Suprapubic skin (tissue), 4 donors: Measurements from ENCODE around the gene LAMA3. TPM values are rescaled to one million over a fixed set of nuclear protein-coding genes. Genes with fewer than 3 reads are reported as not detected.

ENCODE experiments used
- DNase-seq, 2 donors: peaks; one replicate each; pipeline ENCODE4 v3.0.0-alpha.2; 2019; ENCODE audit warnings: low spot score in 2 of 2
- H3K27ac ChIP-seq: fragments of 200-600 bp; sonication (generic); one replicate; pipeline ENCODE4 v1.5.1; 2019
- H3K27me3 ChIP-seq: fragments of 200-600 bp; sonication (generic); one replicate; pipeline ENCODE4 v1.5.1; 2019
- H3K36me3 ChIP-seq: fragments of 200-600 bp; sonication (generic); one replicate; pipeline ENCODE4 v1.5.1; 2019
- H3K4me1 ChIP-seq: fragments of 200-600 bp; sonication (generic); one replicate; pipeline ENCODE4 v1.5.1; 2019
- H3K4me3 ChIP-seq: fragments of 200-600 bp; sonication (generic); one replicate; pipeline ENCODE4 v1.5.1; 2019; ENCODE audit warnings: mild to moderate bottlenecking
- H3K9me3 ChIP-seq: fragments of 200-600 bp; sonication (generic); one replicate; pipeline ENCODE4 v1.5.1; 2019
- CTCF ChIP-seq, 2 donors: fragments of 200-600 bp in 1 of 2; fragments of 450-650 bp in 1 of 2; sonication (generic) in 1 of 2; IDR thresholded peaks; one replicate each; pipeline ENCODE4 v1.5.1; 2016 to 2019; ENCODE audit warnings: antibody characterized with exemption in 2 of 2, mild to moderate bottlenecking in 1 of 2, moderate library complexity in 1 of 2
- EP300 ChIP-seq: sonication (generic); formaldehyde crosslinking; IDR thresholded peaks from one replicate; pipeline ENCODE4 v1.6.1; 2017; ENCODE audit warnings: antibody characterized with exemption
- POLR2A ChIP-seq, 2 donors: fragments of 450-650 bp; IDR thresholded peaks; one replicate each; pipeline ENCODE4 v1.6.1; 2017; ENCODE audit warnings: antibody characterized with exemption in 2 of 2, mild to moderate bottlenecking in 2 of 2, moderate library complexity in 2 of 2
- POLR2AphosphoS5 ChIP-seq, 3 donors: sonication (generic); formaldehyde crosslinking; IDR thresholded peaks; one replicate each; pipeline ENCODE4 v1.6.1; 2017; ENCODE audit warnings: antibody characterized with exemption in 3 of 3
- WGBS: methylation state at CpG from one replicate; pipeline ENCODE4 v1.1.5; 2018; 5-methylcytosine and 5-hydroxymethylcytosine counted together
- total RNA-seq, 4 donors: library from RNA; depleted of rRNA; stranded (reverse); fragments of >200 nt; gene quantifications; one replicate each; pipeline ENCODE4 v1.1.0, GENCODE V29; 2016

Gene LAMA3
- total RNA-seq, 4 donors from 2014 or later: 233 to 370 (median 253) TPM

GRCh38 chr18:23689616-23690504 is 607 bp downstream of the LAMA3 start:
- no peaks in the 10 kb centered on the region for H3K9me3 ChIP-seq
- H3K4me1 ChIP-seq: peaks cover 24% of the 10 kb centered on the region
- H3K27ac ChIP-seq: peak overlapping the region; percentile 84
- peak overlapping the region; percentile 85 for H3K4me3 ChIP-seq
- WGBS: 6% methylated on average over 19 of the region's 85 CpGs
- DNase-seq: peak; percentile 68 to 81
- no peaks in the 10 kb centered on the region for H3K36me3 ChIP-seq
- TF ChIP-seq EP300 (no peak), CTCF (IDR thresholded peaks at IDR 0.05) (peak in 1 of 2 donors; percentile 1)
- peaks cover 6% of the 10 kb centered on the region for H3K27me3 ChIP-seq

GRCh38 chr18:23690505-23691068 is 1.3 kb downstream of the LAMA3 start:
- Histone ChIP-seq H3K4me3 (peak overlapping the region; percentile 85), H3K36me3 (no peaks in the 10 kb centered on the region), H3K4me1 (peaks cover 27% of the 10 kb centered on the region), H3K27ac (no peak overlapping the region), H3K9me3 (no peaks in the 10 kb centered on the region), H3K27me3 (peaks cover 6% of the 10 kb centered on the region)
- no peak for DNase-seq
- 36% methylated on average over 21 of the region's 21 CpGs for WGBS
- TF ChIP-seq POLR2A (IDR thresholded peaks at IDR 0.05): no peak
- TF ChIP-seq POLR2AphosphoS5 (IDR thresholded peaks at IDR 0.05): no peak
- no peak for TF ChIP-seq CTCF (IDR thresholded peaks at IDR 0.05)
- TF ChIP-seq EP300: no peak

GRCh38 chr18:23693846-23694245 is 4.6 kb downstream of the LAMA3 start:
- Histone ChIP-seq H3K36me3 (no peaks in the 10 kb centered on the region), H3K4me3 (no peak overlapping the region), H3K27me3 (peaks cover 6% of the 10 kb centered on the region), H3K27ac (no peak overlapping the region), H3K4me1 (peaks cover 22% of the 10 kb centered on the region), H3K9me3 (no peaks in the 10 kb centered on the region)
- 87% methylated on average over 2 of the region's 2 CpGs for WGBS
- no peak for DNase-seq
- TF ChIP-seq POLR2A (IDR thresholded peaks at IDR 0.05): no peak
- no peak for TF ChIP-seq POLR2AphosphoS5 (IDR thresholded peaks at IDR 0.05)
- TF ChIP-seq CTCF (IDR thresholded peaks at IDR 0.05): no peak

GRCh38 chr18:23694637-23695430 is 5.6 kb downstream of the LAMA3 start:
- Histone ChIP-seq H3K36me3 (no peaks in the 10 kb centered on the region), H3K4me3 (no peak overlapping the region), H3K27ac (no peak overlapping the region), H3K27me3 (peaks cover 1% of the 10 kb centered on the region), H3K4me1 (peaks cover 12% of the 10 kb centered on the region), H3K9me3 (no peaks in the 10 kb centered on the region)
- TF ChIP-seq CTCF (IDR thresholded peaks at IDR 0.05) (no peak), POLR2A (IDR thresholded peaks at IDR 0.05) (no peak), POLR2AphosphoS5 (IDR thresholded peaks at IDR 0.05) (no peak), EP300 (no peak)
- no peak for DNase-seq
- WGBS: 87% methylated on average over 4 of the region's 4 CpGs

GRCh38 chr18:23701017-23701416 is 11.8 kb downstream of the LAMA3 start:
- Histone ChIP-seq H3K4me1 (no peaks in the 10 kb centered on the region), H3K4me3 (no peak overlapping the region), H3K27me3 (no peaks in the 10 kb centered on the region), H3K27ac (no peak overlapping the region), H3K9me3 (no peaks in the 10 kb centered on the region), H3K36me3 (no peaks in the 10 kb centered on the region)
- WGBS: 97% methylated on average over 2 of the region's 2 CpGs
- TF ChIP-seq POLR2AphosphoS5 (IDR thresholded peaks at IDR 0.05): no peak
- no peak for TF ChIP-seq CTCF (IDR thresholded peaks at IDR 0.05)
- no peak for TF ChIP-seq EP300
- TF ChIP-seq POLR2A (IDR thresholded peaks at IDR 0.05): no peak
- no peak for DNase-seq
